Measurements from ENCODE around the gene TNFRSF18. TPM values are rescaled to one million over a fixed set of nuclear protein-coding genes. Genes with fewer than 3 reads are reported as not detected.

The TNFRSF18 gene
- total RNA-seq, 1 donor from 2014 or later, result 1.2 TPM

DNA sequence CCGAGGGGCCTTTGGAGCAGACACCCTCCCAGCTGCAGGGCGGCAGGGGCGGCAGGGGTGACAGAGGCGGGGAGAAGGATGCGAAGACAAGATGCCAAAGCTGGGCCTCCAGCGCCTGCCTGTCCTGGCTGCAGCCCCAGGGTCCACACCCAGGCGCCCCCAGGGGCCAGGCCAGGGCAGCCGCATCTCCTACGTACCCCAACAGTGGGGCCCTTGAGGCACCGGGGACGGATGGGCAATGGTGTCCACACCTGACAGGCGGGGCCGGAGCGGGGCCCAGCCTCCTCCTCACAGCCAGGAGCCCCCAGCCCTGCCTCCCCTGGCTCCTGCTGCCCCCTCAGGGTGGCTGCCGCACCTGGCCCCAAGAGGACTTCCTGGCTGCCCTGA lies 32.8 kb upstream of the TNFRSF18 start:
- Mint-ChIP-seq H3K4me3 (no peak overlapping the region), H3K27me3 (ENCODE audit: low read depth) (no peaks in the 10 kb centered on the region), H3K4me1 (peaks cover 10% of the 10 kb centered on the region), H3K27ac (no peak overlapping the region), H3K9me3 (no peaks in the 10 kb centered on the region), H3K36me3 (peaks cover 7% of the 10 kb centered on the region)
- no peak for DNase-seq (ENCODE audit: low spot score in 2 of 2, unreplicated experiment in 2 of 2)
- TF ChIP-seq, protein P1, sequence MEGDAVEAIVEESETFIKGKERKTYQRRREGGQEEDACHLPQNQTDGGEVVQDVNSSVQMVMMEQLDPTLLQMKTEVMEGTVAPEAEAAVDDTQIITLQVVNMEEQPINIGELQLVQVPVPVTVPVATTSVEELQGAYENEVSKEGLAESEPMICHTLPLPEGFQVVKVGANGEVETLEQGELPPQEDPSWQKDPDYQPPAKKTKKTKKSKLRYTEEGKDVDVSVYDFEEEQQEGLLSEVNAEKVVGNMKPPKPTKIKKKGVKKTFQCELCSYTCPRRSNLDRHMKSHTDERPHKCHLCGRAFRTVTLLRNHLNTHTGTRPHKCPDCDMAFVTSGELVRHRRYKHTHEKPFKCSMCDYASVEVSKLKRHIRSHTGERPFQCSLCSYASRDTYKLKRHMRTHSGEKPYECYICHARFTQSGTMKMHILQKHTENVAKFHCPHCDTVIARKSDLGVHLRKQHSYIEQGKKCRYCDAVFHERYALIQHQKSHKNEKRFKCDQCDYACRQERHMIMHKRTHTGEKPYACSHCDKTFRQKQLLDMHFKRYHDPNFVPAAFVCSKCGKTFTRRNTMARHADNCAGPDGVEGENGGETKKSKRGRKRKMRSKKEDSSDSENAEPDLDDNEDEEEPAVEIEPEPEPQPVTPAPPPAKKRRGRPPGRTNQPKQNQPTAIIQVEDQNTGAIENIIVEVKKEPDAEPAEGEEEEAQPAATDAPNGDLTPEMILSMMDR (IDR thresholded peaks at IDR 0.05; ENCODE audit: unreplicated experiment), result no peak

DNA sequence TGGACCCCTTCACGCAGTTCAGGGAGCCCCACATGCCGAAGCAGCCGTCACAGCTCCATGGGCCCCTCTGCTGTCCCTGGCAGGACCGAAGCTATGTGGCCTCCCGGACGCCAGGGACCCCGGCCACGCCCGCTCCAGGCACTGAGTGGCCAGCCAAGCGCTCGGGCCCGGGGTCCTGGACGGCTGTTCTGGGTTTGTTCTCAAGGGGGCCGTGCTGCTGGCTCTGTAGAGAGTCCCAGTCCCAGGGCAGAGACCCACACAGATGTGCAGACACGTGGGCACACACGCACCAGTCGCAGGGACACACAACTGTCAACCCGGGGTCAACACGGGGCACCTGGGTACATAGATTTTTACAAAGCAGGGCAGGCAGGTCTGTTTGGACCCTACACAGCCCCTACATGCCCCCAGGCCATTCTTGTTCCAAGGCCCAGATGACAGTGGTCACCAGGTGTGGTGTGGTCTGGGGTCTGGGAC lies 32.3 kb upstream of the TNFRSF18 start:
- Mint-ChIP-seq H3K27ac (no peak overlapping the region), H3K36me3 (peaks cover 11% of the 10 kb centered on the region), H3K4me1 (peaks cover 14% of the 10 kb centered on the region), H3K9me3 (no peaks in the 10 kb centered on the region), H3K27me3 (ENCODE audit: low read depth) (no peaks in the 10 kb centered on the region), H3K4me3 (no peak overlapping the region)
- DNase-seq (ENCODE audit: low spot score in 2 of 2, unreplicated experiment in 2 of 2), result no peak
- TF ChIP-seq, protein P1 (IDR thresholded peaks at IDR 0.05; ENCODE audit: unreplicated experiment), result no peak

DNA sequence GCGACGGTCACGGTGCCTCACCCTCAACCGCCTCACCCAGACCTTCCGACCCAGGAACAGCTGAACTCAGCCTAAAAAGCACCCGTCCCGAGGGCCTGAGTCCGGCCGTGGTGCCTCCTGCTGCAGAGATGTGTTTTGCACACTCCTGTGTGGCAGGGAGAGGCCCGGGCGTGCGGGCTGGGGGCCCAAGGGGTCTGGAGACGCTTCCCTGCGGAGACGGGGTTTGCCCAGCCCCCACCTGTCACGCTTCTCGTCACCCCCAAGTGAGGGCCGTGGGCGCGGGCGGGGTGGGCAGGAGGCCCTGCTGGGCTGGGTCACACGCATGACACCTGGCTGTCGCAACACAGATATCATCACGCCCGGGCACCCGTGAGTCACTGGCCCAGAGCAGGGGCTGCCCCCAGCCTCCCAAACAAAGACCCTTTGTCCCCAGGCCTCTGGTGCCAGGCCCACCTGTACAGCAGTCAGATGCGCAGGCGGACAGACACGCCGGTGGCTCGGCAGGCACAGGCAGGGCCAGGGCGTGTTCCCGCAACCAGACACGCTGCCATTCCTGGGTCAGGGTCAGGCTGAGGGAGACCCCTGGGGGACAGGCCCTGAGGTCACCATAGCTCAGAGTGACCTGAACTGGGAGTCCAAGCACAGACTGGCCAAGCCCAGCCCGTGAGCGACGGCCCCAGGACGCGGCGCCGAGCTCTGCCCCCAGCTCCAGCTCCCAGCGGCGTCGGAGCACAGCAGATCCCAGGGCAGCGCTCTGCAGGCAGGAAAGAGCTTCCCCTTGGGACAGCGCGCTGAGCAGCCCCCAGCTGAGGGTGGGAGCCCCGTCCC lies 31.7 kb upstream of the TNFRSF18 start:
- DNase-seq (ENCODE audit: low spot score in 2 of 2, unreplicated experiment in 2 of 2), result no peak
- Mint-ChIP-seq H3K27me3 (ENCODE audit: low read depth) (no peaks in the 10 kb centered on the region), H3K9me3 (peaks cover 4% of the 10 kb centered on the region), H3K4me1 (peaks cover 18% of the 10 kb centered on the region), H3K4me3 (no peak overlapping the region), H3K36me3 (peaks cover 15% of the 10 kb centered on the region), H3K27ac (no peak overlapping the region)
- TF ChIP-seq, protein P1 (IDR thresholded peaks at IDR 0.05; ENCODE audit: unreplicated experiment), result no peak

DNA sequence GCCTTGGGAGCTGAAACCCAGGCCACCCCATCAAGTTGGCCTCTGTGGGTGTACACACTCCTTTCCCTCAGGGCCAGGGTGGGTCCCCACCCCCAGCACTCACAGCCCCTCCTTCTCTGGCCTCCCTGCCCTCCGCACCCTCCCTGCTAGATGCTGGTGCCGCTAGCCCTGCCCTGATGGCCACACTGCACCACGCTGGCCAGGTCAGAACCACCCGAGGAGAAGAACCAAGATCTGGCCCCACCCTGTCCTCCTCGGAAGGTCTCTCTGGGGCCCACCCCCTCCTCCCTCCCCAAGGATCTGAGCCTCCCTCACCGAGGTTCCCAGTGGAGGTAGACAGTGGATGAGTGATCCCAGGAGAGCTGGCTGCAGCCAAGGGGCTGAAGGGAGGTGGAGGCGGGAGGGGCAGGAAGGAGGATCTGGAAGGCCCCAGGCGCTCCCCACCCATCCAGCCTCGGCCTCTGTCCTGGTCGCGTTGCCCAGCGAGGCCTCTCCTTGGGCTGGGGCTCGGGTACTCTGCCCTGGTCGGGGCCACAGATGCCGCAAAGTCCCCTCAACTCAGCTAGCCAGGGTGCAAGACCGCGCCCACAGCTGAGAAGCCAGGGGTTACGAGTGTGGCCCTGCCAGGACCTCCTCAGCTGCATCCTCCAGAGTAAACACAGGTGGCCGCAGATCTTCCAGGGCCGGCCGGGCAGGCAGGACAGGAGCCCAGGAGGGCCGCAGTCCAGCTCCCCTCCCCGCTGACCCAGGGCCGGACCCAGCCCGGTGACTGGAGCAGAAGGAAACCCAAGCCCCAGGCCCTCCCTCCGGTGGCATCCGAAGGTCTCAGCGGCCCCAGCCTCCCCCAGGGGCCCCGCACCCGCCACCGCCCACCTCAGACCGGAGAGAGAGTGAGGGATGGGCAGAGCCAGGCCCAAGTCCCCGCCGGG lies 30.8 kb upstream of the TNFRSF18 start:
- no peak overlapping the region for H3K4me3 Mint-ChIP-seq

DNA sequence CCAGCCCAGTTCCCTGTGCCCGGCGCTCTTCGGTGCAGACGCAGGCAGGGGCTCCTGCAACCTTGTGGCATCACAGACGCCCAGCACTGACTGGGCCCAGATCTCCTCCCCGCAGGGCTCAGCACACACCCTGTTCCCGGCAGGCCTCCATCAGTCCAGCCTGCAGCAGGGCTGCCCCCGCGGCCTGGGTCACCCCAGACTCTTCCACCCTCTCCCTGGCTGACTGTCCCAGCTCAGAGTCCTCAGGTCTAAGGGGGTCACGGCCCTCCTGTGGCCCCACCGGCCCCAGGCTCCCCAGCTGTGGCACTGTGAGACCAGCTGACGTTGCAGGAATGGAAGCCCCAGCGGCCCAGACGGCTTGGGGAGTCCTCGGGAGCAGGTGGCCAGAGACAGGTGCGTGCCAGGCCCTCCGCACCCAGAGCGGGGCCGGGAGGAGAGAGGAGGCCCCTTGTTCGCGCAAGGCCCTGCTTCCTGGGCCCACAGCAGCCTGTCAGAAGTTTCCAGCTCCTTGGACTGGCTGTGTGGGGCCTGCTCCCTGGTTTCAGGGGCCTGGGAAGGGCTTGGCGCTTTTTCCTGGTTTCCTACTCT lies 29.9 kb upstream of the TNFRSF18 start:
- peaks cover 15% of the 10 kb centered on the region for H3K36me3 Mint-ChIP-seq
- peaks cover 19% of the 10 kb centered on the region for H3K4me1 Mint-ChIP-seq

More for the DNA sequence above, 30.8 kb upstream of the TNFRSF18 start:
- TF ChIP-seq, protein P1 (IDR thresholded peaks at IDR 0.05; ENCODE audit: unreplicated experiment), result no peak
- H3K36me3 Mint-ChIP-seq, result peaks cover 15% of the 10 kb centered on the region
- peaks cover 18% of the 10 kb centered on the region for H3K4me1 Mint-ChIP-seq
- H3K27me3 Mint-ChIP-seq (ENCODE audit: low read depth), result no peaks in the 10 kb centered on the region
- H3K9me3 Mint-ChIP-seq, result peaks cover 4% of the 10 kb centered on the region
- DNase-seq (ENCODE audit: low spot score in 2 of 2, unreplicated experiment in 2 of 2), result no peak
- peak overlapping the region; percentile 16 for H3K27ac Mint-ChIP-seq

More for the DNA sequence above, 29.9 kb upstream of the TNFRSF18 start:
- H3K27ac Mint-ChIP-seq, result no peak overlapping the region
- DNase-seq (ENCODE audit: low spot score in 2 of 2, unreplicated experiment in 2 of 2), result no peak
- TF ChIP-seq, protein P1 (IDR thresholded peaks at IDR 0.05; ENCODE audit: unreplicated experiment), result no peak
- no peaks in the 10 kb centered on the region for H3K27me3 Mint-ChIP-seq (ENCODE audit: low read depth)
- H3K4me3 Mint-ChIP-seq, result no peak overlapping the region
- peaks cover 4% of the 10 kb centered on the region for H3K9me3 Mint-ChIP-seq

All from mesothelial cell of epicardium (in vitro differentiated cells).